B cell (primary cell): ENCODE results near the gene NAIP.
"Not testable (repeated sequence)": the region's sequence is repeated elsewhere in the genome, so short reads cannot be mapped to it uniquely, and the experiment has no call there.

Experiments
- EZH2 ChIP-seq: IDR thresholded peaks from 2 replicates; pipeline ENCODE4 v1.6.1; 2012; ENCODE audit warnings: borderline replicate concordance, low read depth, mild to moderate bottlenecking, moderate library complexity, low read length; ENCODE audit not compliant: insufficient read depth, poor library complexity, severe bottlenecking
- TF ChIP-seq, protein P1 (sequence below): fragments of 200-600 bp; IDR thresholded peaks from one replicate; pipeline ENCODE4 v1.8.0; 2022; ENCODE audit warnings: antibody characterized with exemption, mild to moderate bottlenecking

DNA sequence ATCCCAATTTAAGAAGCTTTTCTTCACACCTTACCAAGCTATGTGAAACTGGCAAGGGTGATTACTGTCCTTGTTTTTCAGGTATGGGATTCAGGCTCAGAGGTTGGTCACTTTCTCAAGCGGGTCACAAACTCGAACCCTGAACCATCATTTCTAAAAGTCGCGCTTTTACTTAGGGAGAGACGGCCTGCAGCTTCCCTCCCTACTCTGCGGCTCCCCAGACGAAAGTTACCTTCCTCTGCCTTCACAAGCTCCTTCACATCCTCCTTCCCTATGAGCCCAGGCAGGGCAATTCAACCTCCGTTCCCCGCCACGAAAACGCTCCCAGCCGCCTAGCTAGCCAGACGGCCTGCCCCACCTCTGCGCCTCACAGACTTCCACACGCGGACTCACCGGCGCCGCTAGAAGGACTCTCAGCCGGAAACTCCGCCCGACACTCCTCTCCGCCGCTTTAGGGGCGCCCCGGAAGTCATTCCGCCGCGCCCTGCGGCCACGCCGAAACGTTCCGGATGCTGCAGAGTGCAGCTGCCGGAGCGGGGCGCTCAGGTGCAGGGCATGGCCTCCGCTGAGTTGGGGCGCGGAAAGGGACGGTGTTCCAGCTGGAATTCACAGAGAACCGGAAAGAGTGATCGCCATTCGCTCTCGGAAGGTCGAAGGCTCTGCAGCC lies 42.3 kb upstream of the NAIP start, which contains the start of gene GTF2H2:
- TF ChIP-seq, protein P1, sequence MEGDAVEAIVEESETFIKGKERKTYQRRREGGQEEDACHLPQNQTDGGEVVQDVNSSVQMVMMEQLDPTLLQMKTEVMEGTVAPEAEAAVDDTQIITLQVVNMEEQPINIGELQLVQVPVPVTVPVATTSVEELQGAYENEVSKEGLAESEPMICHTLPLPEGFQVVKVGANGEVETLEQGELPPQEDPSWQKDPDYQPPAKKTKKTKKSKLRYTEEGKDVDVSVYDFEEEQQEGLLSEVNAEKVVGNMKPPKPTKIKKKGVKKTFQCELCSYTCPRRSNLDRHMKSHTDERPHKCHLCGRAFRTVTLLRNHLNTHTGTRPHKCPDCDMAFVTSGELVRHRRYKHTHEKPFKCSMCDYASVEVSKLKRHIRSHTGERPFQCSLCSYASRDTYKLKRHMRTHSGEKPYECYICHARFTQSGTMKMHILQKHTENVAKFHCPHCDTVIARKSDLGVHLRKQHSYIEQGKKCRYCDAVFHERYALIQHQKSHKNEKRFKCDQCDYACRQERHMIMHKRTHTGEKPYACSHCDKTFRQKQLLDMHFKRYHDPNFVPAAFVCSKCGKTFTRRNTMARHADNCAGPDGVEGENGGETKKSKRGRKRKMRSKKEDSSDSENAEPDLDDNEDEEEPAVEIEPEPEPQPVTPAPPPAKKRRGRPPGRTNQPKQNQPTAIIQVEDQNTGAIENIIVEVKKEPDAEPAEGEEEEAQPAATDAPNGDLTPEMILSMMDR: not testable (repeated sequence)
- not testable (repeated sequence) for TF ChIP-seq EZH2
